Stomach (tissue), 9 donors: Measurements from ENCODE around the gene PLPPR2. TPM values are rescaled to one million over a fixed set of nuclear protein-coding genes. Genes with fewer than 3 reads are reported as not detected.

ENCODE experiments used
- DNase-seq, 2 donors: peaks; one replicate each; pipeline versions ENCODE4 v3.0.0 to v3.0.0-alpha.2; 2013 to 2019
- H3K27ac ChIP-seq, 5 donors: fragments of 200-600 bp in 4 of 5; sonication (generic) in 4 of 5; one replicate each; pipeline ENCODE4 v1.5.1; 2013 to 2019; ENCODE audit warnings: mild to moderate bottlenecking in 1 of 5, moderate library complexity in 1 of 5
- H3K27me3 ChIP-seq, 3 donors: fragments of 200-600 bp; sonication (generic); one replicate each; pipeline ENCODE4 v1.5.1; 2017 to 2019; ENCODE audit warnings: mixed run types in 1 of 3
- H3K36me3 ChIP-seq, 4 donors: fragments of 200-600 bp; sonication (generic); 1 replicate in 3 of 4; 2 replicates in 1 of 4; pipeline ENCODE4 v1.5.1; 2016 to 2019
- H3K4me1 ChIP-seq, 4 donors: fragments of 200-600 bp; sonication (generic); one replicate each; pipeline ENCODE4 v1.5.1; 2016 to 2019
- H3K4me3 ChIP-seq, 4 donors: fragments of 200-600 bp; sonication (generic) in 3 of 4; one replicate each; pipeline ENCODE4 v1.5.1; 2016 to 2019; ENCODE audit warnings: mild to moderate bottlenecking in 1 of 4
- H3K9me3 ChIP-seq, 4 donors: fragments of 200-600 bp; sonication (generic); one replicate each; pipeline ENCODE4 v1.5.1; 2016 to 2019
- CTCF ChIP-seq, 7 experiments: fragments of 450-650 bp in 4 of 7; fragments of 200-600 bp in 3 of 7; sonication (generic) in 3 of 7; IDR thresholded peaks; one replicate each; pipeline ENCODE4 v1.5.1; 2016 to 2019; ENCODE audit warnings: antibody characterized with exemption in 7 of 7, control low read depth in 2 of 7, mild to moderate bottlenecking in 1 of 7
- EP300 ChIP-seq: sonication (generic); formaldehyde crosslinking; IDR thresholded peaks from one replicate; pipeline ENCODE4 v1.6.1; 2017; ENCODE audit warnings: antibody characterized with exemption
- POLR2A ChIP-seq, 4 donors: fragments of 450-650 bp; IDR thresholded peaks; one replicate each; pipeline ENCODE4 v1.6.1; 2016; ENCODE audit warnings: antibody characterized with exemption in 4 of 4, control low read depth in 2 of 4, mild to moderate bottlenecking in 1 of 4, moderate library complexity in 1 of 4
- POLR2AphosphoS5 ChIP-seq, 3 donors: sonication (generic); formaldehyde crosslinking; IDR thresholded peaks; one replicate each; pipeline ENCODE4 v1.6.1; 2016; ENCODE audit warnings: antibody characterized with exemption in 3 of 3
- WGBS, 5 donors: extraction: QIAGEN DNeasy Blood & Tissue Kit in 3 of 5; methylation state at CpG; one replicate each; pipeline versions ENCODE4 v1.1.5 to v1.1.7; 2013 to 2018; 5-methylcytosine and 5-hydroxymethylcytosine counted together
- intact Hi-C: fragments of 100-400 bp; cut with DNase I; formaldehyde crosslinking; loops from one replicate; pipeline ENCODE4 v1.15.1; 2023; ENCODE audit warnings: low total_unique reads
- polyA plus RNA-seq, 3 donors: library from polyadenylated mRNA; stranded (reverse); fragments of 200-250 nt; gene quantifications; one replicate each; pipeline ENCODE4 v1.2.3, GENCODE V29; 2013
- total RNA-seq, 5 donors: library from RNA; depleted of rRNA; stranded (reverse); fragments of >200 nt; gene quantifications; one replicate each; pipeline versions ENCODE4 v1.1.0 to v1.2.3, GENCODE V29; 2014 to 2016
- donor health status: healthy with polysubstance abuse.
- donor health status: Bipolar disorder and iron deficiency.
- donor health status: healthy.

Gene PLPPR2
- total and polyA plus RNA-seq, 8 donors: 6.1 to 364 (median 9.8) TPM

GRCh38 chr19:11397089-11397610 is 41.9 kb downstream of the PLPPR2 start:
- H3K4me1 ChIP-seq: no peaks in the 10 kb centered on the region
- H3K36me3 ChIP-seq: peaks cover 0 to 56% (median 43%) of the 10 kb centered on the region in 4 donors
- H3K27me3 ChIP-seq: no peaks in the 10 kb centered on the region
- no peak for DNase-seq
- H3K9me3 ChIP-seq: no peaks in the 10 kb centered on the region
- 83 to 94% (median 92%) methylated on average over 7 to 22 of the region's 22 CpGs for WGBS, 5 donors
- no peak overlapping the region for H3K27ac ChIP-seq
- intact Hi-C loops: no loop called here
- TF ChIP-seq EP300 (no peak), POLR2AphosphoS5 (IDR thresholded peaks at IDR 0.05) (no peak), POLR2A (IDR thresholded peaks at IDR 0.05) (no peak), CTCF (IDR thresholded peaks at IDR 0.05) (no peak)
- no peak overlapping the region for H3K4me3 ChIP-seq

GRCh38 chr19:11399667-11400066 is 44.4 kb downstream of the PLPPR2 start:
- Histone ChIP-seq H3K27ac (no peak overlapping the region), H3K36me3 (peaks cover 0 to 65% (median 45%) of the 10 kb centered on the region in 4 donors), H3K27me3 (no peaks in the 10 kb centered on the region), H3K9me3 (no peaks in the 10 kb centered on the region), H3K4me1 (no peaks in the 10 kb centered on the region), H3K4me3 (no peak overlapping the region)
- WGBS, 5 donors: 89 to 100% (median 96%) methylated on average over 4 to 9 of the region's 9 CpGs
- TF ChIP-seq POLR2AphosphoS5 (IDR thresholded peaks at IDR 0.05) (no peak), POLR2A (IDR thresholded peaks at IDR 0.05) (no peak), CTCF (IDR thresholded peaks at IDR 0.05) (no peak), EP300 (no peak)
- intact Hi-C loops: no loop called here
- no peak for DNase-seq

- WGBS, 5 donors: 84 to 94% (median 88%) methylated on average over 1 of the region's 1 CpG
Measured at GRCh38 chr19:11400798-11401197, 45.6 kb downstream of the PLPPR2 start.

GRCh38 chr19:11401808-11402543 is 46.7 kb downstream of the PLPPR2 start:
- H3K36me3 ChIP-seq: peaks cover 0 to 55% (median 48%) of the 10 kb centered on the region in 4 donors
- intact Hi-C loops: no loop called here
- peaks cover 0 to 11% (median 0%) of the 10 kb centered on the region in 3 donors for H3K27me3 ChIP-seq
- peaks cover 0 to 6% (median 4%) of the 10 kb centered on the region in 4 donors for H3K4me1 ChIP-seq
- H3K9me3 ChIP-seq: no peaks in the 10 kb centered on the region
- no peak overlapping the region for H3K4me3 ChIP-seq
- 81 to 89% (median 88%) methylated on average over 9 of the region's 9 CpGs for WGBS, 5 donors
- no peak for DNase-seq
- TF ChIP-seq CTCF (IDR thresholded peaks at IDR 0.05): no peak
- TF ChIP-seq POLR2AphosphoS5 (IDR thresholded peaks at IDR 0.05): no peak
- no peak for TF ChIP-seq POLR2A (IDR thresholded peaks at IDR 0.05)
- TF ChIP-seq EP300: no peak
- no peak overlapping the region for H3K27ac ChIP-seq

More at GRCh38 chr19:11400798-11401197, 45.6 kb downstream of the PLPPR2 start:
- Histone ChIP-seq H3K9me3 (no peaks in the 10 kb centered on the region), H3K36me3 (peaks cover 0 to 56% (median 44%) of the 10 kb centered on the region in 4 donors), H3K4me3 (no peak overlapping the region), H3K4me1 (no peaks in the 10 kb centered on the region), H3K27ac (no peak overlapping the region), H3K27me3 (peaks cover 0 to 1% (median 0%) of the 10 kb centered on the region in 3 donors)
- DNase-seq: no peak
- intact Hi-C loops: no loop called here
- TF ChIP-seq POLR2A (IDR thresholded peaks at IDR 0.05) (no peak), CTCF (IDR thresholded peaks at IDR 0.05) (no peak), POLR2AphosphoS5 (IDR thresholded peaks at IDR 0.05) (no peak), EP300 (no peak)
